GM23338 (cell line): ENCODE data around the gene PTPRH. TPM values are rescaled to one million over a fixed set of nuclear protein-coding genes. Genes with fewer than 3 reads are reported as not detected.

Experiments used
- ATAC-seq: fragments of 200-7000 bp; cut with Tn5 transposase; 3 replicates; pipeline ENCODE4 v1.9.1; 2020
- DNase-seq: peaks from one replicate; pipeline ENCODE4 v3.0.0-alpha.2; 2015; ENCODE audit warnings: low spot score
- H2AFZ ChIP-seq: fragments of 200-600 bp; sonication (generic); 2 replicates; pipeline ENCODE4 v1.8.0; 2016; ENCODE audit warnings: antibody characterized with exemption, mild to moderate bottlenecking, moderate library complexity
- H3F3A ChIP-seq: fragments of 200-600 bp; sonication (generic); replicated peaks from 2 replicates; pipeline ENCODE4 v1.8.0; 2017; ENCODE audit warnings: antibody characterized with exemption, mixed run types, low read depth
- H3K27ac ChIP-seq: fragments of 200-600 bp; sonication (generic); 2 replicates; pipeline ENCODE4 v1.6.1; 2016; ENCODE audit warnings: low read depth
- H3K27me3 ChIP-seq: fragments of 200-600 bp; sonication (generic); 2 replicates; pipeline ENCODE4 v1.8.0; 2016; ENCODE audit warnings: mild to moderate bottlenecking, mixed run types, moderate library complexity; ENCODE audit not compliant: insufficient read depth
- H3K36me3 ChIP-seq: fragments of 200-600 bp; sonication (generic); 2 replicates; pipeline ENCODE4 v1.8.0; 2016; ENCODE audit warnings: mild to moderate bottlenecking; ENCODE audit not compliant: insufficient read depth
- H3K4me1 ChIP-seq: fragments of 200-600 bp; sonication (generic); 2 replicates; pipeline ENCODE4 v1.8.0; 2016; ENCODE audit warnings: mild to moderate bottlenecking, moderate library complexity; ENCODE audit not compliant: insufficient read depth
- H3K4me2 ChIP-seq: fragments of 200-600 bp; sonication (generic); 2 replicates; pipeline ENCODE4 v1.7.1; 2017; ENCODE audit warnings: mixed run types
- H3K4me3 ChIP-seq: fragments of 200-600 bp; sonication (generic); 2 replicates; pipeline ENCODE4 v1.6.1; 2016; ENCODE audit warnings: mixed run types
- H3K79me2 ChIP-seq: fragments of 200-600 bp; sonication (generic); replicated peaks from 2 replicates; pipeline ENCODE4 v1.8.0; 2017; ENCODE audit warnings: mild to moderate bottlenecking; ENCODE audit not compliant: insufficient read depth
- H3K9me2 ChIP-seq: fragments of 200-600 bp; sonication (generic); 2 replicates; pipeline ENCODE4 v1.8.0; 2017; ENCODE audit not compliant: insufficient read depth
- H4K20me1 ChIP-seq: fragments of 200-600 bp; sonication (generic); replicated peaks from 2 replicates; pipeline ENCODE4 v1.8.0; 2017; ENCODE audit warnings: mild to moderate bottlenecking; ENCODE audit not compliant: insufficient read depth
- H3K27ac Mint-ChIP-seq: 2 replicates; pipeline ENCODE4 v1.8.0; 2020; ENCODE audit warnings: inconsistent platforms, mild to moderate bottlenecking, moderate library complexity, mixed read lengths
- H3K27me3 Mint-ChIP-seq: 3 replicates; pipeline ENCODE4 v1.8.0; 2022; ENCODE audit warnings: low read depth, mild to moderate bottlenecking, moderate library complexity, mixed read lengths, inconsistent platforms; ENCODE audit not compliant: insufficient read depth, poor library complexity
- H3K36me3 Mint-ChIP-seq: 3 replicates; pipeline ENCODE4 v1.8.0; 2021; ENCODE audit warnings: low read depth, mild to moderate bottlenecking, inconsistent platforms, moderate library complexity, mixed read lengths
- H3K4me1 Mint-ChIP-seq: 3 replicates; pipeline ENCODE4 v1.8.0; 2020; ENCODE audit warnings: mild to moderate bottlenecking, inconsistent platforms, mixed read lengths
- H3K4me3 Mint-ChIP-seq: 3 replicates; pipeline ENCODE4 v1.8.0; 2021; ENCODE audit warnings: moderate library complexity, mild to moderate bottlenecking, inconsistent platforms, mixed read lengths
- H3K9me3 Mint-ChIP-seq: 3 replicates; pipeline ENCODE4 v1.8.0; 2020; ENCODE audit warnings: moderate library complexity, mild to moderate bottlenecking, inconsistent platforms, mixed read lengths
- CREB1 ChIP-seq: fragments of 250-450 bp; sonication (Bioruptor Pico); IDR thresholded peaks from 2 replicates; pipeline ENCODE4 v1.5.0; 2020; ENCODE audit warnings: low read depth, mild to moderate bottlenecking, moderate library complexity
- JUNB ChIP-seq: IDR thresholded peaks from one replicate; pipeline ENCODE4 v1.6.1; 2016; ENCODE audit warnings: antibody characterized with exemption; ENCODE audit not compliant: unreplicated experiment
- NANOG ChIP-seq: IDR thresholded peaks from 2 replicates; pipeline ENCODE4 v1.6.1; 2016; ENCODE audit warnings: antibody characterized with exemption, borderline replicate concordance
- POLR2AphosphoS5 ChIP-seq: IDR thresholded peaks from 2 replicates; pipeline ENCODE4 v1.6.1; 2016; ENCODE audit warnings: antibody characterized with exemption, low read depth
- ZNF114 ChIP-seq: fragments of 250-450 bp; sonication (Bioruptor Pico); IDR thresholded peaks from 2 replicates; pipeline ENCODE4 v1.5.0; 2020; ENCODE audit warnings: mild to moderate bottlenecking, moderate library complexity
- polyA plus RNA-seq: library from polyadenylated mRNA; unstranded; fragments of >200 nt; fragmentation: Nextera tagmentation; extraction: Ambion mirVana; gene quantifications from 2 replicates; pipeline ENCODE4 v1.2.1, GENCODE V29; 2016
- total RNA-seq: library from RNA; depleted of rRNA; stranded (reverse); fragments of >200 nt; shearing (Covaris generic); gene quantifications from 2 replicates; pipeline ENCODE4 v1.2.3, GENCODE V29; 2014
- TF ChIP-seq, protein P1 (sequence below), 2 experiments: fragments of 200-600 bp in 1 of 2; sonication (generic) in 1 of 2; conservative IDR thresholded peaks; 2 replicates each; pipeline versions ENCODE4 v1.5.1 to v1.6.1; 2016 to 2017; ENCODE audit warnings: antibody characterized with exemption in 2 of 2, low read depth in 2 of 2, mild to moderate bottlenecking in 2 of 2, moderate library complexity in 1 of 2
- TF ChIP-seq, protein P2 (sequence below): fragments of 250-450 bp; sonication (Bioruptor Pico); IDR thresholded peaks from 2 replicates; pipeline ENCODE4 v1.5.0; 2020; ENCODE audit warnings: mild to moderate bottlenecking, moderate library complexity
- TF ChIP-seq, protein P3 (sequence below): IDR thresholded peaks from 2 replicates; pipeline ENCODE4 v1.6.1; 2016; ENCODE audit warnings: antibody characterized with exemption

Gene PTPRH
- total and polyA plus RNA-seq, 2 experiments from 2014 or later, result 0.16 to 2.1 TPM

DNA sequence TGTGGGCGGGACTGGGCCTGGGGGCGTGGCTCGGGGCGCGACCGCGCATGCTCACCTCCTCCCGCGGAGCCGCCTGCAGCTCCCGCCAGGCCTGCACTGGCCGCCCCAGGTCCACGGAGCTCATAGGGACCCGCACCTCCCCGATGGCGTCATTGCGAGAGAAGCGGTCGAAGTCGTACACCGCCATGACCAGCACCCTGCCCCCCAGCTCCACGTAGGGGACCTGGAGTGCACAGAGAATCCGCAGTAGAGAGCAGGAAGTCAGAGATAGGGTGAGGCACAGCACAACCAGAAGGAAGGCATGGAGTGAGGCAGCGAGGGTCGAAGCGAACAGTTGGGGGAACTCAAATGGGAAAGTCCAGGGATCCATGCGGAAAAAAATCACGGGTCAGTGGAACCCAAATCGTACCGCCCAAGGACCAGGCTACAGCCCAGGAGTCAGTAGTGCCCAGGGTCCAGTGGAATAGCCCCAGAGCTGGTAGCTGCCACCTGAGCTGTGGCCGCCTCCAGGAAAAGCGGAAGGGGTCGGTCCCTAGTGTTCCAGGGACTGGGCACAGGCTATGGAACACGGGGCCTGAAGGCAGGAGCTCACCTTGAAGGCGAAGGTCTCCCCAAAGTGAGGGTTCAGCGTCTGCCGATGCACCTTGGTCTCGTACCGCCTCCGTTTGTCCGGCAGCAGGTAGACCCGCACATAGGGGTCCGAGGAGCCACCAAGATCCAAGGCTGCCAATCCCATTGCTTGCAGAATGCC is 34.0 kb downstream of the PTPRH start:
- no peaks in the 10 kb centered on the region for H3K36me3 ChIP-seq
- no peaks in the 10 kb centered on the region; the same call in 2 of the 3 replicates for H3K36me3 Mint-ChIP-seq
- no peaks in the 10 kb centered on the region for H4K20me1 ChIP-seq
- H3K4me3 ChIP-seq, result peak overlapping the region; percentile 85
- peak overlapping the region; percentile 96; the same call in 1 of the 2 replicates for H3K4me2 ChIP-seq
- peaks cover 14% of the 10 kb centered on the region; the same call in 1 of the 2 replicates for H3F3A ChIP-seq
- H3K9me2 ChIP-seq, result 0 out of 2 replicates have a peak, but pooled peaks cover 3% of the 10 kb centered on the region
- no peaks in the 10 kb centered on the region for H3K79me2 ChIP-seq
- H3K27me3 ChIP-seq, result peaks cover 59% of the 10 kb centered on the region
- no peak overlapping the region for H3K27ac Mint-ChIP-seq
- H3K4me1 Mint-ChIP-seq, result peaks cover 32% of the 10 kb centered on the region
- H3K27me3 Mint-ChIP-seq, result peaks cover 46% of the 10 kb centered on the region
- H3K27ac ChIP-seq, result no peak overlapping the region
- TF ChIP-seq, protein P1, sequence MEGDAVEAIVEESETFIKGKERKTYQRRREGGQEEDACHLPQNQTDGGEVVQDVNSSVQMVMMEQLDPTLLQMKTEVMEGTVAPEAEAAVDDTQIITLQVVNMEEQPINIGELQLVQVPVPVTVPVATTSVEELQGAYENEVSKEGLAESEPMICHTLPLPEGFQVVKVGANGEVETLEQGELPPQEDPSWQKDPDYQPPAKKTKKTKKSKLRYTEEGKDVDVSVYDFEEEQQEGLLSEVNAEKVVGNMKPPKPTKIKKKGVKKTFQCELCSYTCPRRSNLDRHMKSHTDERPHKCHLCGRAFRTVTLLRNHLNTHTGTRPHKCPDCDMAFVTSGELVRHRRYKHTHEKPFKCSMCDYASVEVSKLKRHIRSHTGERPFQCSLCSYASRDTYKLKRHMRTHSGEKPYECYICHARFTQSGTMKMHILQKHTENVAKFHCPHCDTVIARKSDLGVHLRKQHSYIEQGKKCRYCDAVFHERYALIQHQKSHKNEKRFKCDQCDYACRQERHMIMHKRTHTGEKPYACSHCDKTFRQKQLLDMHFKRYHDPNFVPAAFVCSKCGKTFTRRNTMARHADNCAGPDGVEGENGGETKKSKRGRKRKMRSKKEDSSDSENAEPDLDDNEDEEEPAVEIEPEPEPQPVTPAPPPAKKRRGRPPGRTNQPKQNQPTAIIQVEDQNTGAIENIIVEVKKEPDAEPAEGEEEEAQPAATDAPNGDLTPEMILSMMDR (conservative IDR thresholded peaks at IDR 0.05; ENCODE audit: low read depth in 2 of 2), result no peak
- TF ChIP-seq, protein P2, sequence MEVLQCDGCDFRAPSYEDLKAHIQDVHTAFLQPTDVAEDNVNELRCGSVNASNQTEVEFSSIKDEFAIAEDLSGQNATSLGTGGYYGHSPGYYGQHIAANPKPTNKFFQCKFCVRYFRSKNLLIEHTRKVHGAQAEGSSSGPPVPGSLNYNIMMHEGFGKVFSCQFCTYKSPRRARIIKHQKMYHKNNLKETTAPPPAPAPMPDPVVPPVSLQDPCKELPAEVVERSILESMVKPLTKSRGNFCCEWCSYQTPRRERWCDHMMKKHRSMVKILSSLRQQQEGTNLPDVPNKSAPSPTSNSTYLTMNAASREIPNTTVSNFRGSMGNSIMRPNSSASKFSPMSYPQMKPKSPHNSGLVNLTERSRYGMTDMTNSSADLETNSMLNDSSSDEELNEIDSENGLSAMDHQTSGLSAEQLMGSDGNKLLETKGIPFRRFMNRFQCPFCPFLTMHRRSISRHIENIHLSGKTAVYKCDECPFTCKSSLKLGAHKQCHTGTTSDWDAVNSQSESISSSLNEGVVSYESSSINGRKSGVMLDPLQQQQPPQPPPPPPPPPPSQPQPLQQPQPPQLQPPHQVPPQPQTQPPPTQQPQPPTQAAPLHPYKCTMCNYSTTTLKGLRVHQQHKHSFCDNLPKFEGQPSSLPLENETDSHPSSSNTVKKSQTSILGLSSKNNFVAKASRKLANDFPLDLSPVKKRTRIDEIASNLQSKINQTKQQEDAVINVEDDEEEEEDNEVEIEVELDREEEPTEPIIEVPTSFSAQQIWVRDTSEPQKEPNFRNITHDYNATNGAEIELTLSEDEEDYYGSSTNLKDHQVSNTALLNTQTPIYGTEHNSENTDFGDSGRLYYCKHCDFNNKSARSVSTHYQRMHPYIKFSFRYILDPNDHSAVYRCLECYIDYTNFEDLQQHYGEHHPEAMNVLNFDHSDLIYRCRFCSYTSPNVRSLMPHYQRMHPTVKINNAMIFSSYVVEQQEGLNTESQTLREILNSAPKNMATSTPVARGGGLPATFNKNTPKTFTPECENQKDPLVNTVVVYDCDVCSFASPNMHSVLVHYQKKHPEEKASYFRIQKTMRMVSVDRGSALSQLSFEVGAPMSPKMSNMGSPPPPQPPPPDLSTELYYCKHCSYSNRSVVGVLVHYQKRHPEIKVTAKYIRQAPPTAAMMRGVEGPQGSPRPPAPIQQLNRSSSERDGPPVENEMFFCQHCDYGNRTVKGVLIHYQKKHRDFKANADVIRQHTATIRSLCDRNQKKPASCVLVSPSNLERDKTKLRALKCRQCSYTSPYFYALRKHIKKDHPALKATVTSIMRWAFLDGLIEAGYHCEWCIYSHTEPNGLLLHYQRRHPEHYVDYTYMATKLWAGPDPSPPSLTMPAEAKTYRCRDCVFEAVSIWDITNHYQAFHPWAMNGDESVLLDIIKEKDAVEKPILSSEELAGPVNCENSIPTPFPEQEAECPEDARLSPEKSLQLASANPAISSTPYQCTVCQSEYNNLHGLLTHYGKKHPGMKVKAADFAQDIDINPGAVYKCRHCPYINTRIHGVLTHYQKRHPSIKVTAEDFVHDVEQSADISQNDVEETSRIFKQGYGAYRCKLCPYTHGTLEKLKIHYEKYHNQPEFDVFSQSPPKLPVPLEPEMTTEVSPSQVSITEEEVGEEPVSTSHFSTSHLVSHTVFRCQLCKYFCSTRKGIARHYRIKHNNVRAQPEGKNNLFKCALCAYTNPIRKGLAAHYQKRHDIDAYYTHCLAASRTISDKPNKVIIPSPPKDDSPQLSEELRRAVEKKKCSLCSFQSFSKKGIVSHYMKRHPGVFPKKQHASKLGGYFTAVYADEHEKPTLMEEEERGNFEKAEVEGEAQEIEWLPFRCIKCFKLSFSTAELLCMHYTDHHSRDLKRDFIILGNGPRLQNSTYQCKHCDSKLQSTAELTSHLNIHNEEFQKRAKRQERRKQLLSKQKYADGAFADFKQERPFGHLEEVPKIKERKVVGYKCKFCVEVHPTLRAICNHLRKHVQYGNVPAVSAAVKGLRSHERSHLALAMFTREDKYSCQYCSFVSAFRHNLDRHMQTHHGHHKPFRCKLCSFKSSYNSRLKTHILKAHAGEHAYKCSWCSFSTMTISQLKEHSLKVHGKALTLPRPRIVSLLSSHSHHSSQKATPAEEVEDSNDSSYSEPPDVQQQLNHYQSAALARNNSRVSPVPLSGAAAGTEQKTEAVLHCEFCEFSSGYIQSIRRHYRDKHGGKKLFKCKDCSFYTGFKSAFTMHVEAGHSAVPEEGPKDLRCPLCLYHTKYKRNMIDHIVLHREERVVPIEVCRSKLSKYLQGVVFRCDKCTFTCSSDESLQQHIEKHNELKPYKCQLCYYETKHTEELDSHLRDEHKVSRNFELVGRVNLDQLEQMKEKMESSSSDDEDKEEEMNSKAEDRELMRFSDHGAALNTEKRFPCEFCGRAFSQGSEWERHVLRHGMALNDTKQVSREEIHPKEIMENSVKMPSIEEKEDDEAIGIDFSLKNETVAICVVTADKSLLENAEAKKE (CRISPR knock-in tag), result no peak
- TF ChIP-seq JUNB (no peak), NANOG (no peak), ZNF114 (no peak), CREB1 (CRISPR knock-in tag) (no peak), POLR2AphosphoS5 (peak; percentile 68)
- TF ChIP-seq, protein P3, sequence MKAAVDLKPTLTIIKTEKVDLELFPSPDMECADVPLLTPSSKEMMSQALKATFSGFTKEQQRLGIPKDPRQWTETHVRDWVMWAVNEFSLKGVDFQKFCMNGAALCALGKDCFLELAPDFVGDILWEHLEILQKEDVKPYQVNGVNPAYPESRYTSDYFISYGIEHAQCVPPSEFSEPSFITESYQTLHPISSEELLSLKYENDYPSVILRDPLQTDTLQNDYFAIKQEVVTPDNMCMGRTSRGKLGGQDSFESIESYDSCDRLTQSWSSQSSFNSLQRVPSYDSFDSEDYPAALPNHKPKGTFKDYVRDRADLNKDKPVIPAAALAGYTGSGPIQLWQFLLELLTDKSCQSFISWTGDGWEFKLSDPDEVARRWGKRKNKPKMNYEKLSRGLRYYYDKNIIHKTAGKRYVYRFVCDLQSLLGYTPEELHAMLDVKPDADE, result no peak
- peak overlapping the region; percentile 31; the same call in 1 of the 3 replicates for H3K4me3 Mint-ChIP-seq
- peaks cover 10% of the 10 kb centered on the region; the same call in 2 of the 3 replicates for H3K9me3 Mint-ChIP-seq
- peaks cover 12% of the 10 kb centered on the region; the same call in 1 of the 2 replicates for H3K4me1 ChIP-seq
- H2AFZ ChIP-seq, result 0 out of 2 replicates have a peak overlapping the region, but pooled peaks have one; percentile 47
- ATAC-seq (peak; percentile 19), DNase-seq (peak; percentile 66)
